Measurements from ENCODE around the gene KDM2A. TPM values are rescaled to one million over a fixed set of nuclear protein-coding genes. Genes with fewer than 3 reads are reported as not detected.

Gene KDM2A
- total RNA-seq, 1 donor = 65.9 TPM

DNA sequence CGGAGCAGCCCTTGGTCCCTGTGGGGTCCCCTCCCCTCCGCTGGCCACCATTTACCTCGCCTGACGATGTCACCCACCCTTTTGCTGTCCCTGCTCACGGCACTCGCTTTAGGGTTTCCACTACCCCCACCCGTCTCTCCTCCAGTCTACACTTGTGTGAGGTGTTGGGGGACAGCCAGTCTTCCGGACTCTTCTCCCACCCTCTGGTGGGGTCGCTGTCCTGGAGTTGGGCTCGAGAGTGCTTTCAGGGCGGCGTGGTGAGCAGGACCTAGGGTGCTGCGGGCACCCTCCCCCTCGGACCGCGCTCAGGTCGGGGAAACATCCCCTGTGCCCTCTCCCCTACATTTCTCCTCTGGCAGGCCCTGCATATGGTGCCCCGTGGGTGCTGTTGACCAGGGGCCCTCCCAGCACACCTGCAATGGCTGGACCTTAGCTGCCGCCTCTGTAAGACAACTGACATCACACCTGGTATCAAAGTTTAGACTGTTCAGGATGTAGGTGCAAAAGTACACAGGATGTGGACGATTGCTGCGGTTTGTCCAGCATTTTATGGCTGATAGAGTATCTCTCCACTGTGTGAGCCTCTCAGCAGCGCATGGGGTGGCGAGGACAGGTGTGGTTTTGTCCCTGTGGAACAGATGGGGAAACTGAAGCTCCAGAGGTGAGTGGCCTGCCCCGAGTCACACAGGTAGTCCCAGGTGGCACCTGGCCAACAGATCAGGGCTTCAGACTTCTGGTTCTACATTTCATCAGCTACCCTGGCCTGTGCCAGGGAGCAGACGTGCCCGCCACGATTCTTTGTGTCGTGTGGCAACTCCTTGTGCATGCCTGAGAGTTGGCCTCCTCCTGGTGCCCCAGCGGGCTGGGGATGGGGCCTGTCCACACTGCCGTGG, 148.4 kb downstream of the KDM2A start:
- no peaks in the 10 kb centered on the region for H3K27me3 ChIP-seq (ENCODE audit: insufficient read depth, low read length)
- peak overlapping the region; percentile 90 for H3K4me2 ChIP-seq (ENCODE audit: insufficient read depth, low read length)
- H3K36me3 ChIP-seq (ENCODE audit: insufficient read depth, low read length) = peaks cover 8% of the 10 kb centered on the region
- peak overlapping the region; percentile 22 for H3K27ac ChIP-seq (ENCODE audit: low read depth, low read length)
- H3K79me2 ChIP-seq (ENCODE audit: insufficient read depth, low read length) = peaks cover 63% of the 10 kb centered on the region
- TF ChIP-seq CTCF (IDR thresholded peaks at IDR 0.05; ENCODE audit: extremely low read depth, low read depth, low read length) = no peak
- no peak overlapping the region for H2AFZ ChIP-seq (ENCODE audit: low read length)
- H3K4me1 ChIP-seq (ENCODE audit: insufficient read depth, low read length) = peaks cover 60% of the 10 kb centered on the region
- peak; percentile 88 for DNase-seq (ENCODE audit: insufficient read length, low spot score, missing footprints)
- peak overlapping the region; percentile 86 for H3K4me3 ChIP-seq (ENCODE audit: insufficient read depth, low read length)
- H4K20me1 ChIP-seq (ENCODE audit: insufficient read depth, low read length) = peaks cover 49% of the 10 kb centered on the region
- H3K9me3 ChIP-seq (ENCODE audit: low read depth, low read length) = no peaks in the 10 kb centered on the region

- peaks cover 8% of the 10 kb centered on the region for H3K36me3 ChIP-seq (ENCODE audit: insufficient read depth, low read length)
- H3K4me2 ChIP-seq (ENCODE audit: insufficient read depth, low read length) = peak overlapping the region; percentile 90
- H3K27ac ChIP-seq (ENCODE audit: low read depth, low read length) = no peak overlapping the region
- peaks cover 53% of the 10 kb centered on the region for H4K20me1 ChIP-seq (ENCODE audit: insufficient read depth, low read length)
- peak overlapping the region; percentile 86 for H3K4me3 ChIP-seq (ENCODE audit: insufficient read depth, low read length)
- peaks cover 72% of the 10 kb centered on the region for H3K79me2 ChIP-seq (ENCODE audit: insufficient read depth, low read length)
- peaks cover 59% of the 10 kb centered on the region for H3K4me1 ChIP-seq (ENCODE audit: insufficient read depth, low read length)
- peak; percentile 82 for DNase-seq (ENCODE audit: insufficient read length, low spot score, missing footprints)
- no peak for TF ChIP-seq CTCF (IDR thresholded peaks at IDR 0.05; ENCODE audit: extremely low read depth, low read depth, low read length)
- H2AFZ ChIP-seq (ENCODE audit: low read length) = no peak overlapping the region
- no peaks in the 10 kb centered on the region for H3K27me3 ChIP-seq (ENCODE audit: insufficient read depth, low read length)
- H3K9me3 ChIP-seq (ENCODE audit: low read depth, low read length) = no peaks in the 10 kb centered on the region
These were observed 149.3 kb downstream of the KDM2A start for GRCh38 chr11:67268081-67268961.

DNA sequence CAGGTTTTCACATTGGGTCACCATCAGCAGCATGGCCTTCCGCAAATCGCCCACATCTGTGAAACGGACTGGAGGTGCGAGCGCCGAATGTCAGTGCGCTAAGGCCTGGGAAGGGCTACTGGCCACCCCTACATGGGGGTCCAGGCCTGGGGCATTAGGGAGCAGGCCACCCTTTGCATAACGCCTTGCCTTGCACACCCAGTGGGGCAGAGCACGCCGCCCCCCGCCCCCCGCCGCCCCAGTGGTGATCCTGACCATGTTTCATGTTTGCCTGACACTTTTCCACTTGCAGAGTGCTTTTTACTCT, 149.9 kb downstream of the KDM2A start:
- H3K4me1 ChIP-seq (ENCODE audit: insufficient read depth, low read length) = peaks cover 59% of the 10 kb centered on the region
- peak; percentile 77 for DNase-seq (ENCODE audit: insufficient read length, low spot score, missing footprints)
- no peak overlapping the region for H2AFZ ChIP-seq (ENCODE audit: low read length)
- no peaks in the 10 kb centered on the region for H3K9me3 ChIP-seq (ENCODE audit: low read depth, low read length)
- H3K79me2 ChIP-seq (ENCODE audit: insufficient read depth, low read length) = peaks cover 78% of the 10 kb centered on the region
- peaks cover 8% of the 10 kb centered on the region for H3K36me3 ChIP-seq (ENCODE audit: insufficient read depth, low read length)
- peaks cover 53% of the 10 kb centered on the region for H4K20me1 ChIP-seq (ENCODE audit: insufficient read depth, low read length)
- no peak overlapping the region for H3K4me3 ChIP-seq (ENCODE audit: insufficient read depth, low read length)
- H3K4me2 ChIP-seq (ENCODE audit: insufficient read depth, low read length) = no peak overlapping the region
- no peak for TF ChIP-seq CTCF (IDR thresholded peaks at IDR 0.05; ENCODE audit: extremely low read depth, low read depth, low read length)
- no peak overlapping the region for H3K27ac ChIP-seq (ENCODE audit: low read depth, low read length)
- H3K27me3 ChIP-seq (ENCODE audit: insufficient read depth, low read length) = no peaks in the 10 kb centered on the region

Data from osteoblast (primary cell).